ENCODE data around the gene CDHR2. TPM values are rescaled to one million over a fixed set of nuclear protein-coding genes. Genes with fewer than 3 reads are reported as not detected.

CDHR2 gene
- total and polyA plus RNA-seq, 4 donors, result 0.20 to 23.0 (median 10.9) TPM

DNA sequence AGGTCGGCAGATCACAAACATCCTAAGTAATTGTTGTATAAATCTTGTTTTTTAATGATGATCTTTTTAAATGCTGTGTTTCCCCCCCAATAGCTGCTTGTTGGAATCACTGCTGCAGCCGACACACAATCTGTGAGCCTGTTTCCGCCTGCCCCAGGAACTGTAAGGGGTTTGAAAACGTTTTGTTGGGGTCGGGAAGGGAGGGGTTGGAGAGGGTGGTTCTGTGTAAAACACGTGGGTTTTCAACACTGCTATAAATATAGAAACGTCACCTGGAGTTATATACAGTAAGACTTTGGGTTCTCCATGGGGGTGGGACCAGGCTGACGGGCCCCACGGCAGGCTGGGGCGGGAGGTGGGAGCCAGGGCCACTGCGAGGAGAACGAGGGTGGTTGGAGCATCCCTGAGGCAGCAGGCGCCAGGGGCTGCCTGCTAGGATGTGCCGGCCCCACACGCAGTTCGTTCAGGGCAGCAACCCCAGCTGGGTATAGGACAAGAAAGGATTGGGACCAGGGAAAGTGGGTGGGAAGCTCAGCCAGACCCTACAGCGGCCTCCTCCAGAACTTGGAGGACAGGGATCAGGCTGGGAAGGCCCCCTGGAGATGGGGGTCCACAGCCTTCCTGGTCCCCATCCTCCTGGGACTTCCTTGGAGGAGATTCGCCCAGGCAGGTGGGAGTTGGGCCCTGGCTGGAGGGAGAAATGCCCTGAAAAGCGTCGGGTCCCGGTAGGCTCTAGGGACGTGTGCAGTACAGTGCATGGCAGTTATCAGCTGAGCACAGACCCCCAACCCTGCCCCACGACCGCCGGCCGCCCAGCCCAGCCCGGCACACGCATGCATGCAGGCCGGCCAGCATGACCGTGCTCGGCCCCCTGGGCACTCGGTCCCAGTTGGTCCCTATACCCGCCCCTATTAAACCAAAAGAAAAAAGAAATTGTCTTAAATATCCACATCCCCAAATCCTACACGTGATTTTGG is 21.6 kb upstream of the CDHR2 start:
- H3K36me3 ChIP-seq (ENCODE audit: control insufficient read depth, insufficient read depth, low read length), result peaks cover 66% of the 10 kb centered on the region
- H3K4me1 ChIP-seq (ENCODE audit: control insufficient read depth, insufficient read depth, low read length), result peaks cover 25% of the 10 kb centered on the region
- no peak overlapping the region for H3K27ac ChIP-seq (ENCODE audit: low read depth, low read length)
- H3K9me3 ChIP-seq (ENCODE audit: control insufficient read depth, insufficient read depth, low read length), result no peaks in the 10 kb centered on the region
- DNase-seq (ENCODE audit: low read depth in 4 of 6, low spot score in 6 of 6), result no peak
- H3K27me3 ChIP-seq (ENCODE audit: control insufficient read depth, insufficient read depth, low read length), result no peaks in the 10 kb centered on the region
- H3K4me3 ChIP-seq (ENCODE audit: low read depth, low read length), result no peak overlapping the region
- WGBS (ENCODE audit: insufficient coverage), result 81% methylated on average over 23 of the region's 34 CpGs

- Histone ChIP-seq H3K27me3 (ENCODE audit: control insufficient read depth, insufficient read depth, low read length) (no peaks in the 10 kb centered on the region), H3K4me1 (ENCODE audit: control insufficient read depth, insufficient read depth, low read length) (peaks cover 33% of the 10 kb centered on the region), H3K27ac (ENCODE audit: low read depth, low read length) (no peak overlapping the region), H3K4me3 (ENCODE audit: low read depth, low read length) (no peak overlapping the region), H3K36me3 (ENCODE audit: control insufficient read depth, insufficient read depth, low read length) (peaks cover 73% of the 10 kb centered on the region), H3K9me3 (ENCODE audit: control insufficient read depth, insufficient read depth, low read length) (no peaks in the 10 kb centered on the region)
- DNase-seq (ENCODE audit: low read depth in 4 of 6, low spot score in 6 of 6), result no peak
- WGBS (ENCODE audit: insufficient coverage), result 86% methylated on average over 9 of the region's 11 CpGs
Observed at GRCh38 chr5:176528301-176528700, 20.8 kb upstream of the CDHR2 start.

DNA sequence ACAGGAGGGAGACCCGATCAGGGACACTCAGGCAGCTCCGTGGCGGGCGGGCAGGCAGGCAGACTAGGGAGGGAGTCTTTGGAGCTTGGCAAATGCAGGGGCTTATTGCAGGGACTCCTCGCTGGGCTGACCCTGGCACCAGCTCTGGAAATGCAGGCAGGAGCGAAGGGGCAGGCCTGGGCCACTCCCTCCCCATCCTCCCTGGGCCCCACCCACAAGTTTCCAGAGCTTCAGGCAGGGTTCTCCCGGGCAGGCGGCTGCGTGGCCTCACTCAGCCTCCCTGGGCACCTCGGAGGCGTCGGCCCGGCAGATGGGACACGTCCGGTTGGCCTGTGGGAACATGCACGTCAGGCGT is 20.4 kb upstream of the CDHR2 start:
- 95% methylated on average over 17 of the region's 17 CpGs for WGBS (ENCODE audit: insufficient coverage)
- Histone ChIP-seq H3K27ac (ENCODE audit: low read depth, low read length) (no peak overlapping the region), H3K9me3 (ENCODE audit: control insufficient read depth, insufficient read depth, low read length) (no peaks in the 10 kb centered on the region), H3K36me3 (ENCODE audit: control insufficient read depth, insufficient read depth, low read length) (peaks cover 73% of the 10 kb centered on the region), H3K4me3 (ENCODE audit: low read depth, low read length) (no peak overlapping the region), H3K27me3 (ENCODE audit: control insufficient read depth, insufficient read depth, low read length) (no peaks in the 10 kb centered on the region), H3K4me1 (ENCODE audit: control insufficient read depth, insufficient read depth, low read length) (peaks cover 37% of the 10 kb centered on the region)
- DNase-seq (ENCODE audit: low read depth in 4 of 6, low spot score in 6 of 6), result no peak

DNA sequence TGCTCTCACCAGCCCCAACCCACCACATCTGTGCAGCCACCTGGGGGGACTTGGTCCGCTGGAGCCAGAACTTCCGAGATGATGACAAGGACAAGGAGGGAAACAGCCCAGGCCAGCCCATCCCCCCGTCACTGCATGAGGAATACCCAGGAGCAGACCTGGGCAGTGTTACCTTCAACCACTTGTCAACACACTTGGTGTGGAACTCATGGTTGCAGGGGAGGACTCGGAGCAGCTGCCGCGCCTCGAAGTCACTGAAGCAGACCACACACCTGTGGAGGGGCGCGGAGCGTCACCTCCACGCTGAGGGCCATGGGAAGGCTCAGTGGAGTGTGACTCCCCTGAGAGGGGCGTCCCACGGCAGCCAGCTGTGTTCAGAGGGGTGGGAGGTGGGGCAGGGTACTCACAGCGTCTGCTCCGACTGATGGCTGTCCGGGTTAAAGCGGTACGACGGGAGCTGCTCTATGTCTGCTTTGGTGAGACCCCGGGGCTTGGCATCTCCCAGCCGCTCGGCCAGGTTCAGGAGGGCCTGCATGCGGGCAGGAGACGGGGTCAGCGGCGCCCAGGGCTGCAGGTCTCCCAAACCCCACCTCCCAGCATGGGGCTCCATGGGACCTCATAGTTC is 19.9 kb upstream of the CDHR2 start:
- 93% methylated on average over 20 of the region's 26 CpGs for WGBS (ENCODE audit: insufficient coverage)
- Histone ChIP-seq H3K36me3 (ENCODE audit: control insufficient read depth, insufficient read depth, low read length) (peaks cover 78% of the 10 kb centered on the region), H3K4me1 (ENCODE audit: control insufficient read depth, insufficient read depth, low read length) (peaks cover 42% of the 10 kb centered on the region), H3K9me3 (ENCODE audit: control insufficient read depth, insufficient read depth, low read length) (no peaks in the 10 kb centered on the region), H3K4me3 (ENCODE audit: low read depth, low read length) (no peak overlapping the region), H3K27me3 (ENCODE audit: control insufficient read depth, insufficient read depth, low read length) (no peaks in the 10 kb centered on the region), H3K27ac (ENCODE audit: low read depth, low read length) (no peak overlapping the region)
- DNase-seq (ENCODE audit: low read depth in 4 of 6, low spot score in 6 of 6), result no peak

GRCh38 chr5:176529741-176530141 is 19.4 kb upstream of the CDHR2 start:
- Histone ChIP-seq H3K4me3 (ENCODE audit: low read depth, low read length) (no peak overlapping the region), H3K4me1 (ENCODE audit: control insufficient read depth, insufficient read depth, low read length) (peaks cover 47% of the 10 kb centered on the region), H3K27ac (ENCODE audit: low read depth, low read length) (no peak overlapping the region), H3K9me3 (ENCODE audit: control insufficient read depth, insufficient read depth, low read length) (no peaks in the 10 kb centered on the region), H3K27me3 (ENCODE audit: control insufficient read depth, insufficient read depth, low read length) (no peaks in the 10 kb centered on the region), H3K36me3 (ENCODE audit: control insufficient read depth, insufficient read depth, low read length) (peaks cover 81% of the 10 kb centered on the region)
- 90% methylated on average over 6 of the region's 11 CpGs for WGBS (ENCODE audit: insufficient coverage)
- DNase-seq (ENCODE audit: low read depth in 4 of 6, low spot score in 6 of 6), result no peak

GRCh38 chr5:176530393-176530982 is 18.7 kb upstream of the CDHR2 start:
- Histone ChIP-seq H3K4me3 (ENCODE audit: low read depth, low read length) (no peak overlapping the region), H3K27me3 (ENCODE audit: control insufficient read depth, insufficient read depth, low read length) (no peaks in the 10 kb centered on the region), H3K27ac (ENCODE audit: low read depth, low read length) (no peak overlapping the region), H3K4me1 (ENCODE audit: control insufficient read depth, insufficient read depth, low read length) (peaks cover 55% of the 10 kb centered on the region), H3K36me3 (ENCODE audit: control insufficient read depth, insufficient read depth, low read length) (peaks cover 81% of the 10 kb centered on the region), H3K9me3 (ENCODE audit: control insufficient read depth, insufficient read depth, low read length) (no peaks in the 10 kb centered on the region)
- no peak for DNase-seq (ENCODE audit: low read depth in 4 of 6, low spot score in 6 of 6)
- WGBS (ENCODE audit: insufficient coverage), result 75% methylated on average over 16 of the region's 28 CpGs

DNA sequence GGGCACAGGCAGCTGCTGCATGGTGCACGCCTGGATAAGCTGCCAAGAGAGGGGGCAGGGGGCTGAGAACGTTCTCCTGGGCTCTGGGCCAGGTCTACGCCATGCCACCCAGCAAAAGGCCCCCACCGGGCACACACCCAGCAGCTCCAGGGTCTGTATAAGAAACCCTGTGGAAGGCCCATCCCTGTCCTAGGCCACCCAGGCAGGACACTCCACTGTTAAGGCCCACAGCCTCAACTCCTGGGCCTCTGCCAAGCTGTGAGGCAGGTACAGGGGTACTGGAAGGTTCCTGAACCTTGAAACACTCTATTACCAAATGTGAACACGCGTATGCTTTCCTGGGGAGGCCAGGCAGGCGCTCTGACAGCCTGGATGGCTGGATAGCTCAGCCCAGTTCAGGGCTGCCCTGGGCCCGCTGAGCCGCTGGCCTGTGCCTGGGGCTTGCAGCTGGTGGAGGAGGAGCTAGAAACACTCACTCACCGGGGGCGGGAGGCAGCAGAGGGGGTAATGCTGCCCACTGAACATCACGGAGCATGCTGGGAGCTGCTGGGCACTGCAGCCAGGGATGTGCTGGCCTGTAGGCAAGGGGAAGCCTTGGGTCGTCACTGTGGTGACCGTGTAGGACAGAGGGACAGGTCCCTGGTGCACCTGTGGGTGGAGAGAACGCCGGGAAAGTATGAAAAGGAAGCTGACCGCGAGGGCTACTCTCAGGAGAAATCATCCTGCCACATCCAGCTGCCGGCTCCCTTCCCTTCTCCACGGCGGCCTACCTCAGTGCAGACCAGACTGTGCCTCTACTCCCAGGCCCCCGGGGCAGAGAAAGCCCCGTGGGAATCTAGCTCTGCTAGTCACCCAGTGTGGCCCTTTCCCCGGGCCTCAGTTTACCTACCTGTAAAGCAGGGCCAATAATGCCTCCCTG is 17.9 kb upstream of the CDHR2 start:
- DNase-seq (ENCODE audit: low read depth in 4 of 6, low spot score in 6 of 6), result peak in 2 of 6 donors; percentile 81 to 82
- no peaks in the 10 kb centered on the region for H3K27me3 ChIP-seq (ENCODE audit: control insufficient read depth, insufficient read depth, low read length)
- WGBS (ENCODE audit: insufficient coverage), result 40% methylated on average over 17 of the region's 24 CpGs
- H3K4me3 ChIP-seq (ENCODE audit: low read depth, low read length), result no peak overlapping the region
- peak overlapping the region; percentile 50 for H3K27ac ChIP-seq (ENCODE audit: low read depth, low read length)
- peaks cover 77% of the 10 kb centered on the region for H3K36me3 ChIP-seq (ENCODE audit: control insufficient read depth, insufficient read depth, low read length)
- no peaks in the 10 kb centered on the region for H3K9me3 ChIP-seq (ENCODE audit: control insufficient read depth, insufficient read depth, low read length)
- H3K4me1 ChIP-seq (ENCODE audit: control insufficient read depth, insufficient read depth, low read length), result peaks cover 62% of the 10 kb centered on the region

DNA sequence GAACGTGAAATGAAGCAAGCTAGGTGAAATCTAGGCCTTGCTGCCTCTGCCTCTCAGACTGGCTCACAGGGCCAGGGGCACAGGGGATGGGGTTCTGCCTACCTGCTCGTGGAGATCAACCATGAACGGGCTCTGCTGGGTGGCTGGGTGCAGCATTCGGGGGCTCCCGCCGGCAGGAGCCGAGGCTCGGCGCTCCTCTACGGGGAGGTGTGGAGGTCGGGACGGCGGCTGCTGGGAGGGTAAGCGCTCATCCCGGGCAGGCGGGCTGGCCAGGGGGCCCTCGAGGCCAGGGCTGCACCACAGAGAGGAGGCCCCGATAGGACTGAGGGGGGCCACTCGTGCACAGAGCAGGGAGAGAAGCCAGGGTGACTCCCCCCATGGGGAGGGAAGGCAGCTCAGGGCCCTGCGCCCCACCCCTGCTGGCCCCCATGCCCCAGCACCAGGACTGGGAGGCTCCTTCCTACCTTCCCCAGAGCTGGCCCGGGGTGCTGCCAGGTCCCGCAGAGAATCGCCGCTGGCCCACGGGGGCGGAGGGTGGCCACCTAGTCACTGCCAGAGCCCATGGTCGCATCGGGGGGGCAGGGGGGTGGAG is 17.1 kb upstream of the CDHR2 start:
- Histone ChIP-seq H3K27ac (ENCODE audit: low read depth, low read length) (peak overlapping the region; percentile 50), H3K27me3 (ENCODE audit: control insufficient read depth, insufficient read depth, low read length) (no peaks in the 10 kb centered on the region), H3K36me3 (ENCODE audit: control insufficient read depth, insufficient read depth, low read length) (peaks cover 73% of the 10 kb centered on the region), H3K4me3 (ENCODE audit: low read depth, low read length) (no peak overlapping the region), H3K9me3 (ENCODE audit: control insufficient read depth, insufficient read depth, low read length) (no peaks in the 10 kb centered on the region), H3K4me1 (ENCODE audit: control insufficient read depth, insufficient read depth, low read length) (peaks cover 65% of the 10 kb centered on the region)
- no peak for DNase-seq (ENCODE audit: low read depth in 4 of 6, low spot score in 6 of 6)
- WGBS (ENCODE audit: insufficient coverage), result 79% methylated on average over 22 of the region's 28 CpGs

- no peak overlapping the region for H3K27ac ChIP-seq (ENCODE audit: low read depth, low read length)
- WGBS (ENCODE audit: insufficient coverage), result 82% methylated on average over 9 of the region's 9 CpGs
Observed at GRCh38 chr5:176532795-176533194, 16.3 kb upstream of the CDHR2 start.

More at GRCh38 chr5:176532795-176533194, 16.3 kb upstream of the CDHR2 start:
- Histone ChIP-seq H3K27me3 (ENCODE audit: control insufficient read depth, insufficient read depth, low read length) (no peaks in the 10 kb centered on the region), H3K36me3 (ENCODE audit: control insufficient read depth, insufficient read depth, low read length) (peaks cover 65% of the 10 kb centered on the region), H3K9me3 (ENCODE audit: control insufficient read depth, insufficient read depth, low read length) (no peaks in the 10 kb centered on the region), H3K4me1 (ENCODE audit: control insufficient read depth, insufficient read depth, low read length) (peaks cover 68% of the 10 kb centered on the region), H3K4me3 (ENCODE audit: low read depth, low read length) (no peak overlapping the region)
- no peak for DNase-seq (ENCODE audit: low read depth in 4 of 6, low spot score in 6 of 6)

All from spinal cord (tissue), 10 donors.